ENCODE data around the gene LAMC3.

- TF ChIP-seq CTCF (conservative IDR thresholded peaks at IDR 0.05; ENCODE audit: low read length) (no peak), EZH2phosphoT487 (IDR thresholded peaks at IDR 0.05; ENCODE audit: borderline replicate concordance, low read depth, low read length) (no peak)
Observed at GRCh38 chr9:131036071-131036470, 27.1 kb downstream of the LAMC3 start.
